GM18511 (cell line): ENCODE results near the gene ANKRD52.
"Not testable (repeated sequence)": the region's sequence is repeated elsewhere in the genome, so short reads cannot be mapped to it uniquely, and the experiment has no call there.

Experiments
- ATAC-seq: cut with Tn5 transposase; IDR thresholded peaks from one replicate; pipeline ENCODE4 v1.9.1; 2021; ENCODE audit warnings: mild to moderate bottlenecking, moderate library complexity; ENCODE audit not compliant: unreplicated experiment

Gene ANKRD52

GRCh38 chr12:56274299-56274698, 16.1 kb upstream of the ANKRD52 start:
- ATAC-seq = no peak

GRCh38 chr12:56272468-56272867, 14.3 kb upstream of the ANKRD52 start:
- not testable (repeated sequence) for ATAC-seq

- ATAC-seq = no peak
Measured at GRCh38 chr12:56271031-56271430, 12.8 kb upstream of the ANKRD52 start.

GRCh38 chr12:56267443-56268071, 9.4 kb upstream of the ANKRD52 start:
- ATAC-seq = peak; percentile 28

GRCh38 chr12:56266693-56267442, 8.7 kb upstream of the ANKRD52 start, which contains the start of gene COQ10A:
TSS of gene COQ10A (plus strand) at chr12:56266942. CDS start at chr12:56267119, 177 bp downstream.
- ATAC-seq = peak; percentile 92

GRCh38 chr12:56266068-56266692, 8.0 kb upstream of the ANKRD52 start:
- ATAC-seq = not testable (repeated sequence)

GRCh38 chr12:56262955-56263354, 4.8 kb upstream of the ANKRD52 start:
- ATAC-seq = not testable (repeated sequence)

- no peak for ATAC-seq
Measured at GRCh38 chr12:56261503-56262232, 3.5 kb upstream of the ANKRD52 start.

GRCh38 chr12:56260921-56261320, 2.7 kb upstream of the ANKRD52 start:
- no peak for ATAC-seq

GRCh38 chr12:56260380-56260779, 2.2 kb upstream of the ANKRD52 start:
- ATAC-seq = no peak

- ATAC-seq = no peak
Measured at GRCh38 chr12:56258820-56259183, 618 bp upstream of the ANKRD52 start.

- ATAC-seq = peak; percentile 27
Measured at GRCh38 chr12:56257491-56258067, 605 bp downstream of the ANKRD52 start.

- ATAC-seq = no peak
Measured at GRCh38 chr12:56257071-56257470, 1.1 kb downstream of the ANKRD52 start.

- no peak for ATAC-seq
Measured at GRCh38 chr12:56256326-56256960, 1.7 kb downstream of the ANKRD52 start.

- no peak for ATAC-seq
Measured at GRCh38 chr12:56255671-56256070, 2.5 kb downstream of the ANKRD52 start.

GRCh38 chr12:56253091-56253490, 5.1 kb downstream of the ANKRD52 start:
- ATAC-seq = no peak

- no peak for ATAC-seq
Measured at GRCh38 chr12:56252649-56253048, 5.5 kb downstream of the ANKRD52 start.

- no peak for ATAC-seq
Measured at GRCh38 chr12:56248711-56249110, 9.5 kb downstream of the ANKRD52 start.

- ATAC-seq = no peak
Measured at GRCh38 chr12:56247923-56248322, 10.3 kb downstream of the ANKRD52 start.

- no peak for ATAC-seq
Measured at GRCh38 chr12:56244494-56244893, 13.7 kb downstream of the ANKRD52 start.
